Lower leg skin (tissue), 4 donors: Measurements from ENCODE around the gene NIP7. TPM values are rescaled to one million over a fixed set of nuclear protein-coding genes. Genes with fewer than 3 reads are reported as not detected.
A peak's percentile ranks its signal among the peaks of the same experiment; 100 is the strongest.
"Not testable (repeated sequence)": the region's sequence is repeated elsewhere in the genome, so short reads cannot be mapped to it uniquely, and the experiment has no call there.

ENCODE experiments used
- DNase-seq, 2 donors: peaks; one replicate each; pipeline ENCODE4 v3.0.0-alpha.2; 2019; ENCODE audit warnings: low spot score in 2 of 2
- H3K4me3 ChIP-seq: fragments of 200-600 bp; sonication (generic); 2 replicates; pipeline ENCODE4 v1.5.1; 2017; ENCODE audit warnings: mild to moderate bottlenecking, low read depth; ENCODE audit not compliant: poor library complexity, severe bottlenecking
- CTCF ChIP-seq, 3 donors: fragments of 450-650 bp; IDR thresholded peaks; one replicate each; pipeline ENCODE4 v1.5.1; 2016; ENCODE audit warnings: antibody characterized with exemption in 3 of 3, mild to moderate bottlenecking in 3 of 3, moderate library complexity in 2 of 3
- POLR2A ChIP-seq, 2 donors: fragments of 450-650 bp; IDR thresholded peaks; one replicate each; pipeline ENCODE4 v1.6.1; 2016 to 2017; ENCODE audit warnings: antibody characterized with exemption in 2 of 2, mild to moderate bottlenecking in 1 of 2, moderate library complexity in 1 of 2
- WGBS, 2 donors: methylation state at CpG; one replicate each; pipeline ENCODE4 v1.1.5; 2018; 5-methylcytosine and 5-hydroxymethylcytosine counted together
- intact Hi-C: fragments of 100-400 bp; cut with DNase I; formaldehyde crosslinking; loops from one replicate; pipeline ENCODE4 v1.15.0; 2023; ENCODE audit warnings: low total_unique reads
- total RNA-seq, 4 donors: library from RNA; depleted of rRNA; stranded (reverse); fragments of >200 nt; gene quantifications; one replicate each; pipeline ENCODE4 v1.1.0, GENCODE V29; 2016

Gene NIP7
- total RNA-seq, 4 donors from 2014 or later: 11.0 to 13.8 (median 12.7) TPM

- no peak overlapping the region for H3K4me3 ChIP-seq
- 68 to 80% methylated on average over 4 of the region's 4 CpGs for WGBS, 2 donors
- TF ChIP-seq CTCF (IDR thresholded peaks at IDR 0.05) (no peak), POLR2A (IDR thresholded peaks at IDR 0.05) (no peak)
- intact Hi-C loops: no loop called here
- no peak for DNase-seq
These were observed 6.4 kb downstream of the NIP7 start for GRCh38 chr16:69345923-69346322.

GRCh38 chr16:69346683-69347082, 7.1 kb downstream of the NIP7 start:
- DNase-seq: no peak
- intact Hi-C loops: no loop called here
- H3K4me3 ChIP-seq: no peak overlapping the region
- WGBS, 2 donors: 92 to 94% methylated on average over 6 of the region's 6 CpGs
- TF ChIP-seq POLR2A (IDR thresholded peaks at IDR 0.05): no peak
- TF ChIP-seq CTCF (IDR thresholded peaks at IDR 0.05): no peak

GRCh38 chr16:69348222-69348621, 8.7 kb downstream of the NIP7 start:
- TF ChIP-seq POLR2A (IDR thresholded peaks at IDR 0.05): no peak
- no peak for TF ChIP-seq CTCF (IDR thresholded peaks at IDR 0.05)
- DNase-seq: no peak
- WGBS, 2 donors: 75 to 86% methylated on average over 6 of the region's 6 CpGs
- intact Hi-C loops: no loop called here
- no peak overlapping the region for H3K4me3 ChIP-seq

- intact Hi-C loops: no loop called here
- H3K4me3 ChIP-seq: no peak overlapping the region
- no peak for DNase-seq
- 86 to 87% methylated on average over 10 of the region's 10 CpGs for WGBS, 2 donors
- no peak for TF ChIP-seq POLR2A (IDR thresholded peaks at IDR 0.05)
These were observed 10.0 kb downstream of the NIP7 start for GRCh38 chr16:69349536-69349935.

GRCh38 chr16:69350536-69351133, 11.1 kb downstream of the NIP7 start:
- no peak for DNase-seq
- WGBS, 2 donors: 86 to 93% methylated on average over 6 of the region's 6 CpGs
- H3K4me3 ChIP-seq: no peak overlapping the region
- TF ChIP-seq CTCF (IDR thresholded peaks at IDR 0.05) (no peak), POLR2A (IDR thresholded peaks at IDR 0.05) (no peak)
- intact Hi-C loops: no loop called here

GRCh38 chr16:69351309-69352027, 11.9 kb downstream of the NIP7 start, which contains the start of gene TMED6:
Gene TMED6, minus strand, starts transcription at chr16:69351786. Its CDS starts 33 bp downstream, at chr16:69351753.
- intact Hi-C loops: no loop called here
- peak in 1 of 2 donors; percentile 62 for DNase-seq
- TF ChIP-seq CTCF (IDR thresholded peaks at IDR 0.05): no peak
- TF ChIP-seq POLR2A (IDR thresholded peaks at IDR 0.05): no peak
- 83 to 94% methylated on average over 12 of the region's 12 CpGs for WGBS, 2 donors
- H3K4me3 ChIP-seq: no peak within 1 kb of the TSS

- DNase-seq, H3K4me3 ChIP-seq, intact Hi-C loops: not testable (repeated sequence)
- WGBS, 2 donors: 90 to 92% methylated on average over 9 of the region's 9 CpGs
These were observed 20.5 kb downstream of the NIP7 start for GRCh38 chr16:69360070-69360469.
